ENCODE data around the gene ITGB8. TPM values are rescaled to one million over a fixed set of nuclear protein-coding genes. Genes with fewer than 3 reads are reported as not detected.

The ITGB8 gene
- total RNA-seq, 2 donors from 2014 or later = 9.5 to 11.9 TPM

DNA sequence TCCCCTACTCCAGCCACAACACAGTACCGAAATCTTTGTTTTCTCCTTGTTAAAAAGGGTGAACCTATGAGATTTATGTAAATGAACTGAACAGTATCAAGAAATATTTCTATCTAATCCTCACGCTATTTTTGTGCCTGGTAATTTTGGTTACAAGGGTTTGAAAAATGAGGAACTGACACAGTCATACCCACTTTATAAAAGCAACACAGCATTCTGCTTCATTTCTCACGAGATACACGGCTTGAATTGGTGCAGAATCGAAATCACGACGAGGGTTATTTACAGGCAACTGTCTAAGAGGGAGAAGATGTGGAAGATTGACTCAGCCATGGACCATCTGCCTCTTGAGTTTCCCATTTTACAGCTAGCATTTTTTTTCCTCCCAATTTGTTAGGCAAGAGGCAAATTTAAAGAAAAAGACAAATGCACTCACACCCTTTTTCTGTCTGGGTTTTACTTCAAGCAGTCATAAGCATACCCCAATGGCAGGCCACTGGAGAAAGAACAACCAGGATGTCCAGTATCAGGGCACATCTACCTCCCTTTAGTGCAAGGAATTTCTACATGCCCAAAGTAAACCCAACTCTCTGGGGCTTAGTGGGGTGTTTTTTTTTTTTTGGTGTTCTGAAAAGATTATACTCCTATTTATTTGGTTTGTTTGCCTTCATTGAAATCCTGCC, 108.1 kb downstream of the ITGB8 start:
- TF ChIP-seq, protein P1, sequence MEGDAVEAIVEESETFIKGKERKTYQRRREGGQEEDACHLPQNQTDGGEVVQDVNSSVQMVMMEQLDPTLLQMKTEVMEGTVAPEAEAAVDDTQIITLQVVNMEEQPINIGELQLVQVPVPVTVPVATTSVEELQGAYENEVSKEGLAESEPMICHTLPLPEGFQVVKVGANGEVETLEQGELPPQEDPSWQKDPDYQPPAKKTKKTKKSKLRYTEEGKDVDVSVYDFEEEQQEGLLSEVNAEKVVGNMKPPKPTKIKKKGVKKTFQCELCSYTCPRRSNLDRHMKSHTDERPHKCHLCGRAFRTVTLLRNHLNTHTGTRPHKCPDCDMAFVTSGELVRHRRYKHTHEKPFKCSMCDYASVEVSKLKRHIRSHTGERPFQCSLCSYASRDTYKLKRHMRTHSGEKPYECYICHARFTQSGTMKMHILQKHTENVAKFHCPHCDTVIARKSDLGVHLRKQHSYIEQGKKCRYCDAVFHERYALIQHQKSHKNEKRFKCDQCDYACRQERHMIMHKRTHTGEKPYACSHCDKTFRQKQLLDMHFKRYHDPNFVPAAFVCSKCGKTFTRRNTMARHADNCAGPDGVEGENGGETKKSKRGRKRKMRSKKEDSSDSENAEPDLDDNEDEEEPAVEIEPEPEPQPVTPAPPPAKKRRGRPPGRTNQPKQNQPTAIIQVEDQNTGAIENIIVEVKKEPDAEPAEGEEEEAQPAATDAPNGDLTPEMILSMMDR (IDR thresholded peaks at IDR 0.05) = no peak
- Histone ChIP-seq H3K36me3 (no peaks in the 10 kb centered on the region), H3K9me3 (no peaks in the 10 kb centered on the region), H3K27me3 (replicated peaks; ENCODE audit: insufficient read depth) (no peaks in the 10 kb centered on the region), H3K4me3 (no peak overlapping the region), H3K4me1 (ENCODE audit: control insufficient read depth in 1 of 2, low read depth in 2 of 2) (no peaks in the 10 kb centered on the region), H3K27ac (no peak overlapping the region)
- DNase-seq (ENCODE audit: low spot score) (no peak), ATAC-seq (ENCODE audit: insufficient number of reproducible peaks, low FRiP score, low read depth) (no peak)

DNA sequence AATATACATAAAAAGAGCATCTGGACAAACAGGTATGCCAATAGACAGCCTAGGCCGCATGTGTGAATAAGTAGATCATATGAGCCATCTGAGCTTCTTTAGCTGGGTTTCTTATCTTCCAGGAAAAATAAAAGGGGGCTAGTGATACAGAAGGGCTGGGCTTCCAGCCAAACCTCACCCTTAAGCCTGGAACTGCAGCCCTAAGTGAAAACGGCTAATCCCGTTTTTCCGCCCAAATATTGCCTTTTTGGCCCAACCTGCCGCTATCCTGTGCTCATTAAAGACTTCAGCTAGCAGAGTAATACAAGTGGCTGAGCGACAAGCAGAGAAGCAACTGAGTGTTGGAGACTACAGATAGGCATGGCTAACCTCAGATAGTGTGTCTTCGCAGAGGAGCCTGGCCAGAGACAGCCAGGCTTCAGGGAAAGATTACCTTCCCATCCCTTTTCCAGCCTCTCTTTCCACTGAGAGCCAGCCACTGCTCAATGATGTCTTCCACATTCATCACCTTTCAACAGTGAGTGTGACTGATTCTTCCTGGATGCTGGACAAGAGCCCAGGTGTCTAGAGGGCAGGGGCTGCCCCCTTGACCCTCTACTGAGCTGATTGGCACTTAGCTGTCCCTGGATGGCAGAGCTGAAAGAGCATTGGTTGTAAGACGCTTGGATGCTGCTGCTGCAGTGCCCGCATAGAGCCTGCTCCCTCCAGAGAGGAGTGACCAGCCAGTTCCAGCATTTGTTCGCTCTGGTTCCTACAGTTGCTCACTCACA, 108.9 kb downstream of the ITGB8 start:
- Histone ChIP-seq H3K27ac (no peak overlapping the region), H3K4me1 (ENCODE audit: control insufficient read depth in 1 of 2, low read depth in 2 of 2) (no peaks in the 10 kb centered on the region), H3K9me3 (no peaks in the 10 kb centered on the region), H3K4me3 (no peak overlapping the region), H3K27me3 (replicated peaks; ENCODE audit: insufficient read depth) (no peaks in the 10 kb centered on the region), H3K36me3 (no peaks in the 10 kb centered on the region)
- ATAC-seq (ENCODE audit: insufficient number of reproducible peaks, low FRiP score, low read depth) (no peak), DNase-seq (ENCODE audit: low spot score) (no peak)
- TF ChIP-seq, protein P1 (IDR thresholded peaks at IDR 0.05) = no peak

DNA sequence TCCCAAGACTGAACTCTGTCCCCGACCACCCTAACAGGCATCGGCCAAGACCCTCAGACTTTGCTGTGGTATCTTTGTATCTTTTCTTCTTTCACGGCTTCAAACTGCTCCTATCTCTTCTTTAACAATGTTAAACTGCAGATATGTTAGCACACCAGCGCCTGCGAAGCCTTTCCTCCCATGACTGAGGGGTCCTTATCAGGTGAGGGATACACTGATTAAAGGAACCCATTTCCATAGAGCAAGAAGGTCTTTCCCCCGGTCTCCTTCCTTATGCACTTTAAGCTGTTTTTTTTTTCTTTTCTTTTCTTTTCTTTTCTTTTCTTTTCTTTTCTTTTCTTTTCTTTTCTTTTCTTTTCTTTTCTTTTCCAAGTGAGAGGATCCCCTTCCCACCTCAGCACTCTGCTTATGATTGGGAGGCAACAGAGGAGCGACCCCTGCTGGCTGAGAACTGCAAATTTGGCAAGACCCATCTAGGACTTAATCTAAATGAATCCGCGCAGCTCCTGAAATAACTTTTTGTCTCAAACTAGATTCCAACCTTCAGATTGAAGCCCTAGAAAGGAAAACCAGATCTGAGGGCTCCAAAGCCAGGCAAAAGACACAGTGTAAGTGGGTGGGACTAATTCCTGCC, 109.9 kb downstream of the ITGB8 start:
- no peak for ATAC-seq (ENCODE audit: insufficient number of reproducible peaks, low FRiP score, low read depth)
- peaks cover 3% of the 10 kb centered on the region for H3K9me3 ChIP-seq
- no peak overlapping the region for H3K27ac ChIP-seq
- DNase-seq (ENCODE audit: low spot score) = no peak
- H3K36me3 ChIP-seq = no peaks in the 10 kb centered on the region
- no peaks in the 10 kb centered on the region for H3K4me1 ChIP-seq (ENCODE audit: control insufficient read depth in 1 of 2, low read depth in 2 of 2)
- H3K4me3 ChIP-seq = no peak overlapping the region
- H3K27me3 ChIP-seq (replicated peaks; ENCODE audit: insufficient read depth) = no peaks in the 10 kb centered on the region
- TF ChIP-seq, protein P1 (IDR thresholded peaks at IDR 0.05) = peak; percentile 21

DNA sequence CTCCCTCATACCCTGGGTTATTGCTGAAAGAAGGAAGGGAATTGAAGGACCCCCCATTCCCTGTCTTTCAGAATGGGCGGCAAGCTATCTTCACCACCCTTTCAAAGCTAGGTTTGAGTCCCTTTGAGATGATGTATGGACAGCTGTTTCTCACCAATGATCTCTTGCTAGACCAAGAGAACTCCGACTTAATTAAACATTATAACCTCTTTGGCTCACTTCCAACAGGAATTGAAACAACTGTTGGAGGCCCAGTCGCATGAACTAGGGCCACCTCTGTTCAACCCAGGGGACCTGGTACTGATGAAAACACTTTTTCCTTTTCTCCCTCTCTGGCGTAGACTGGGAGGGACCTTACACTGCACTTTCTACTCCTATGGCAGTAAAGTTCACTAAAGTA, 110.6 kb downstream of the ITGB8 start:
- DNase-seq (ENCODE audit: low spot score) (no peak), ATAC-seq (ENCODE audit: insufficient number of reproducible peaks, low FRiP score, low read depth) (no peak)
- H3K4me1 ChIP-seq (ENCODE audit: control insufficient read depth in 1 of 2, low read depth in 2 of 2) = no peaks in the 10 kb centered on the region
- no peak overlapping the region for H3K27ac ChIP-seq
- H3K27me3 ChIP-seq (replicated peaks; ENCODE audit: insufficient read depth) = no peaks in the 10 kb centered on the region
- TF ChIP-seq, protein P1 (IDR thresholded peaks at IDR 0.05) = no peak
- no peaks in the 10 kb centered on the region for H3K36me3 ChIP-seq
- H3K4me3 ChIP-seq = no peak overlapping the region
- H3K9me3 ChIP-seq = peaks cover 3% of the 10 kb centered on the region

DNA sequence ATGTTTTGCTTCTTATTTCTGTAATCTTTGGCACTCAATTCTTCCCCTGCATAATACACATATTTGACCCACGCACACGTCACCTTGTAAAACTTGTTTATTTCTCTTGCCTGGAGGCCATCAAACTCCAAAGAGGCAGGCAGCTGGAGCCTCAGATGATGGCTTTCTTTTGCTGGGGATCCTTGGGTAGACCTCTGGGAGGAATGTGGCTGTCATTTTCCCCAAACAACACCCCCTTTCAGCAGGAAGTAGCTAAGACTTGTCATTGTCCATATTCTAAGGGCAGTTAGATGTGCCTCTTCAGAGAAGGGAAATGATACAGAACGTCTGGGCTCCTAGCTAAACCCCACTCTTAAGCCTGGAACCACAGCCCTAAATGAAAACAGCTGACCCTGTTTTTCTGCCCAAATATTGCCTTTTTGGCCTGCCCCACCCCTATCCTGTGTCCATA, 111.3 kb downstream of the ITGB8 start:
- H3K36me3 ChIP-seq = no peaks in the 10 kb centered on the region
- H3K9me3 ChIP-seq = peaks cover 3% of the 10 kb centered on the region
- no peaks in the 10 kb centered on the region for H3K27me3 ChIP-seq (replicated peaks; ENCODE audit: insufficient read depth)
- TF ChIP-seq, protein P1 (IDR thresholded peaks at IDR 0.05) = no peak
- no peak overlapping the region for H3K4me3 ChIP-seq
- DNase-seq (ENCODE audit: low spot score) = no peak
- no peak overlapping the region for H3K27ac ChIP-seq
- no peaks in the 10 kb centered on the region for H3K4me1 ChIP-seq (ENCODE audit: control insufficient read depth in 1 of 2, low read depth in 2 of 2)
- ATAC-seq (ENCODE audit: insufficient number of reproducible peaks, low FRiP score, low read depth) = no peak

Data from thoracic aorta (tissue), 2 donors.